Fibroblast of lung (primary cell): ENCODE measurements around the gene ERAS. TPM values are rescaled to one million over a fixed set of nuclear protein-coding genes. Genes with fewer than 3 reads are reported as not detected.

Experiments used
- DNase-seq, 2 donors: peaks; one replicate each; pipeline versions ENCODE4 v3.0.0 to v3.0.0-alpha.2; 2010; ENCODE audit warnings: low read depth in 2 of 2
- H2AFZ ChIP-seq: 2 replicates; pipeline ENCODE4 v1.5.1; 2012; ENCODE audit warnings: low read length, control low read depth, inconsistent platforms
- H3K27ac ChIP-seq: 2 replicates; pipeline ENCODE4 v1.5.1; 2011; ENCODE audit warnings: low read length, control low read depth; ENCODE audit not compliant: insufficient read depth
- H3K27me3 ChIP-seq: 2 replicates; pipeline ENCODE4 v1.5.1; 2011; ENCODE audit warnings: mild to moderate bottlenecking, low read length; ENCODE audit not compliant: control insufficient read depth, insufficient read depth
- H3K36me3 ChIP-seq: 2 replicates; pipeline ENCODE4 v1.5.1; 2011; ENCODE audit warnings: low read length; ENCODE audit not compliant: control insufficient read depth, insufficient read depth
- H3K4me1 ChIP-seq: 2 replicates; pipeline ENCODE4 v1.5.1; 2011; ENCODE audit warnings: low read length; ENCODE audit not compliant: control insufficient read depth, insufficient read depth; ENCODE audit errors: extremely low read depth
- H3K4me2 ChIP-seq: 2 replicates; pipeline ENCODE4 v1.5.1; 2011; ENCODE audit warnings: low read length, control low read depth; ENCODE audit not compliant: insufficient read depth; ENCODE audit errors: extremely low read depth
- H3K4me3 ChIP-seq, 4 experiments: fragments of 200-600 bp in 1 of 4; sonication (generic) in 1 of 4; replicated peaks in 1 of 4; 2 replicates each; pipeline ENCODE4 v1.5.1; 2011 to 2016; ENCODE audit warnings: low read length in 4 of 4, low read depth in 3 of 4, mild to moderate bottlenecking in 3 of 4, control low read depth in 2 of 4, inconsistent platforms in 1 of 4, mixed read lengths in 1 of 4; ENCODE audit not compliant: insufficient read depth in 1 of 4; ENCODE audit errors: control extremely low read depth in 1 of 4
- H3K79me2 ChIP-seq: 2 replicates; pipeline ENCODE4 v1.5.1; 2012; ENCODE audit warnings: mild to moderate bottlenecking, low read length, inconsistent platforms; ENCODE audit not compliant: control insufficient read depth, insufficient read depth
- H3K9ac ChIP-seq: 2 replicates; pipeline ENCODE4 v1.5.1; 2011; ENCODE audit warnings: mild to moderate bottlenecking, low read length, control low read depth; ENCODE audit not compliant: insufficient read depth
- H3K9me3 ChIP-seq: 2 replicates; pipeline ENCODE4 v1.5.1; 2012; ENCODE audit warnings: low read depth, low read length; ENCODE audit not compliant: control insufficient read depth, insufficient read depth
- H4K20me1 ChIP-seq: 2 replicates; pipeline ENCODE4 v1.5.1; 2011; ENCODE audit warnings: low read length; ENCODE audit not compliant: control insufficient read depth, insufficient read depth; ENCODE audit errors: extremely low read depth
- CTCF ChIP-seq, 2 donors: IDR thresholded peaks in 1 of 2; conservative IDR thresholded peaks in 1 of 2; 1 replicate in 1 of 2; 2 replicates in 1 of 2; pipeline ENCODE4 v1.5.1; 2011 to 2012; ENCODE audit warnings: low read length in 2 of 2, control low read depth in 1 of 2, inconsistent platforms in 1 of 2, low read depth in 1 of 2, mild to moderate bottlenecking in 1 of 2
- EZH2 ChIP-seq: IDR thresholded peaks from 2 replicates; pipeline ENCODE4 v1.5.1; 2012; ENCODE audit warnings: low read length, control low read depth, mild to moderate bottlenecking; ENCODE audit errors: missing control alignments
- polyA plus RNA-seq, 2 donors: library from polyadenylated mRNA; depleted of rRNA in 1 of 2; stranded (reverse) in 1 of 2; unstranded in 1 of 2; fragments of >200 nt; gene quantifications; 2 replicates each; pipeline ENCODE4 v1.2.1, GENCODE V29; 2011 to 2012; ENCODE audit warnings: missing spikeins in 1 of 2
- total RNA-seq: library from RNA; depleted of rRNA; stranded (reverse); fragments of >200 nt; gene quantifications from 2 replicates; pipeline ENCODE4 v1.2.1, GENCODE V29; 2014

ERAS gene
- total and polyA plus RNA-seq, 2 donors (not counting 1 experiment from before 2014, with no cell fraction given) = 0.05 TPM; not detected in 1

- Histone ChIP-seq H3K36me3 (no peaks in the 10 kb centered on the region), H3K4me1 (no peaks in the 10 kb centered on the region), H3K9ac (no peak overlapping the region), H3K27ac (no peak overlapping the region), H3K27me3 (peaks cover 7% of the 10 kb centered on the region), H2AFZ (no peak overlapping the region), H3K4me2 (no peak overlapping the region), H3K9me3 (no peaks in the 10 kb centered on the region), H4K20me1 (no peaks in the 10 kb centered on the region), H3K4me3 (no peak overlapping the region), H3K79me2 (no peaks in the 10 kb centered on the region)
- DNase-seq = no peak
- TF ChIP-seq CTCF (conservative IDR thresholded peaks at IDR 0.05 in 1 of 2, IDR thresholded peaks at IDR 0.05 in 1 of 2; ENCODE audit: low read depth in 1 of 2, low read length in 2 of 2) (no peak), EZH2 (no peak)
Measured at GRCh38 chrX:48829016-48829735, 2.9 kb downstream of the ERAS start.

GRCh38 chrX:48831136-48831908, 5.0 kb downstream of the ERAS start:
- Histone ChIP-seq H3K4me1 (no peaks in the 10 kb centered on the region), H4K20me1 (no peaks in the 10 kb centered on the region), H3K4me2 (no peak overlapping the region), H3K27me3 (peaks cover 21% of the 10 kb centered on the region), H3K9ac (no peak overlapping the region), H3K9me3 (no peaks in the 10 kb centered on the region), H3K27ac (no peak overlapping the region), H3K36me3 (no peaks in the 10 kb centered on the region), H3K4me3 (no peak overlapping the region), H3K79me2 (no peaks in the 10 kb centered on the region), H2AFZ (no peak overlapping the region)
- DNase-seq = no peak
- TF ChIP-seq EZH2 = no peak
- TF ChIP-seq CTCF (conservative IDR thresholded peaks at IDR 0.05 in 1 of 2, IDR thresholded peaks at IDR 0.05 in 1 of 2; ENCODE audit: low read depth in 1 of 2, low read length in 2 of 2) = no peak

GRCh38 chrX:48831909-48832291, 5.6 kb downstream of the ERAS start:
- Histone ChIP-seq H3K9me3 (no peaks in the 10 kb centered on the region), H4K20me1 (no peaks in the 10 kb centered on the region), H3K79me2 (no peaks in the 10 kb centered on the region), H3K36me3 (no peaks in the 10 kb centered on the region), H3K4me3 (no peak overlapping the region), H3K9ac (no peak overlapping the region), H3K4me2 (no peak overlapping the region), H3K27me3 (peaks cover 21% of the 10 kb centered on the region), H3K4me1 (no peaks in the 10 kb centered on the region), H3K27ac (no peak overlapping the region), H2AFZ (no peak overlapping the region)
- DNase-seq = no peak
- TF ChIP-seq CTCF (conservative IDR thresholded peaks at IDR 0.05 in 1 of 2, IDR thresholded peaks at IDR 0.05 in 1 of 2; ENCODE audit: low read depth in 1 of 2, low read length in 2 of 2) (no peak), EZH2 (no peak)
